HG02763 (cell line): ENCODE data around the gene SLC25A51.

Experiments
- ATAC-seq: cut with Tn5 transposase; IDR thresholded peaks from one replicate; pipeline ENCODE4 v1.9.1; 2021; ENCODE audit warnings: mild to moderate bottlenecking, moderate library complexity; ENCODE audit not compliant: unreplicated experiment

The SLC25A51 gene

DNA sequence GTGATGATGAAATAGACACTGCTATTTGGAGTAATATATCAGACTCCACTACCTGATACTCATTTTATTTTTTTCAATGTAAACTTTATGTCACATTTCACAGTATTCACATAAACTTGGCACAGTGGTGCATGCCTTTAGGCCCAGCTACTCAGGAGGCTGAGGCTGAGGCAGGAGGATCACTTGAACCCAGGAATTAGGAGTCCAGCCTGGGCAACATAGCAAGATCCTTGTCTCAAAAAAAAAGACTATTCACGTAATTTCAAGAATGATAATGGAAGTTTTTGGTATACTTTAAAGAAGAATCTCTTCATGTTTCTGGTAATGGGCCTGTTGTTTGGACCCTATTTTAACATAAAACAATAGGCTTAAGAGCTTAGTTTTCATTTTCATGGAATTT, 47.4 kb downstream of the SLC25A51 start:
- ATAC-seq, result no peak

DNA sequence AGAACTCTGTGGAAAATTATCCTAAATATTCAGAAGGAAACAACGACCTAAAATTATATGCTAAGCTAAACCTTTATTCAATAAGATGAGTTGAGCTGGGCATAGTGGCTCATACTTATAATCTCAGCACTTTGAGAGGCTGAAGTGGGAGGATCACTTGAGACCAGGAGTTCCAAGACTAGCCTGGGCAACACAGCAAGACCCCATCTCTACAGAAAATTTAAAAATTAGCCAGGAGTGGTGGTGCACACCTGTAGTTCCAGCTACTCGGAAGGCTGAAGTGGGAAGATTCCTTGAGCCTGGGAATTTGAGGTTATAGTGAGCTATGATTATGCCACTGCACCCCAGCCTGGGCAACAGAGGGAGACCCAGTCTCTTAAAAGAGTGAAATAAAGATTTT, 51.7 kb downstream of the SLC25A51 start:
- ATAC-seq, result no peak

DNA sequence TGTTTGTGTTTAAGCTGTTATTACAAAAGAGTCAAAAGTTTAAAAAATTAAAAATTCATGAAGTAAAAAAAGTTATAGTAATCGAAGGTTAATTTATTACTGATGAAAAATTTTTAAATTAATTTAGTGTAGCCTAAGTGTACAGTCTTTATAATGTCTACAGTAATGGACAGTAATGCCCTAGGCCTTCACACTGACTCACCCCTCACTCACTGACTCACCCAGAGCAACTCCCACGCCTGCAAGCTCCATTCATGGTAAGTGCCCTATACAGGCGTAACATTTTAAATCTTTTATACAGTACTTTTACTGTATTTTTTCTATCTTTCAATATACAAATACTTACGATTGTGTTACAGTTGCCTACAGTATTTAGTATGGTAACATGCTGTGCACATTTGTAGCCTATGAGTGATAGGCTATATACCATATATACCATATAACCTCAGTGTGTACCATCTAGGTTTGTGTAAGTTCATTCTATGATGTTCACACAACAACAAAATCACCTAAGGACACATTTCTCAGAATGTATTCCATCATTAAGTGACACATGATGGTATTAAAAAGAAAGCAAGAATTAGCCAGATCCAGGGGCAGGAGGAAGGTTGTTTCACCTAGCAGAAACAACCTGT, 63.2 kb downstream of the SLC25A51 start:
- ATAC-seq, result no peak

DNA sequence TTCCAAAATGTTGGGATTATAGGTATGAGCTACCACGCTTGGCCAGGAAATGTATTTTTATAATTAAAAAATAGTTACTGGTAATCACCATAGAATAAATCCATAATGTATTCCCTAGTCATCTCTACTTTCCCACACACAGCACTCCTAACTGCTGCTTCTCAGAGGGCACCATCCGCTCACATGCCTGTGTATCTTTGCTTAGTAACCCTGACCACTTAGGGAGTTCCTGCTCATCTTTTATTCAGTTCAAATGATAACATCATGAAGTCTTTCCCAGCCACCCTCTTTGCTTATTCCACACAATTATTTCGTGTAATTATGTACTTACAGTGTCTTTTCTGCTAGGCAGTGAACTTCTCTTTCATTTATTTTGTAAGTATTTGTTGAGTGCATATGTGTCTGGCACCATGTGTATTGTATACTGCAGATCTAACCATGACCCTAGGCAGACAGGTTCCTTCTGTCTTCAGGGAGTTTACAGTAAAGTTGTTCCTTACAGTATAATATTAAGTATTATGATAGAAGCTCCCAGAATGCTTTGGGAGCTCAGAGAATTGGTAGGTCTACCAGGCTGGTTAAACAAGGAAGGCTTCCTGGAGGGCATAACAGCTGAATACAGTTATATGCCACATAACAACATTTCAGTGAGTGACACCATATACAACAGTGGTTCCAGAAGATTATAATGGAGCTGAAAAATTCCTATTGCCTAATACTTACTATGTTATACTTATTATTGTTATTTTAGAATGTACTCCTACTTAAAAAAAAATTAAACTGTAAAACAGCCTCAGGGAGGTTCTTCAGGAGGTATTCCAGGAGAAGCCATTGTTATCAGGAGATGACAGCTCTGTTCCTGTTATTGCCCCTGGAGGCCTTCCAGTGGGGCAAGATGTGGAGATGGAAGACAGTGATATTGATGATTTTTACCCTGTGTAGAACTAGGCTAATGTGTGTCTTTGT, 64.1 kb downstream of the SLC25A51 start:
- no peak for ATAC-seq
